Esophagus squamous epithelium (tissue), 5 donors: ENCODE results near the gene ZNF766. TPM values are rescaled to one million over a fixed set of nuclear protein-coding genes. Genes with fewer than 3 reads are reported as not detected.

ENCODE experiments used
- DNase-seq: peaks from one replicate; lab custom pipeline; 2025; lab: John Stamatoyannopoulos, UW
- H3K27ac ChIP-seq, 4 donors: fragments of 200-600 bp; sonication (generic); one replicate each; pipeline ENCODE4 v1.5.1; 2016 to 2019; ENCODE audit warnings: mild to moderate bottlenecking in 1 of 4
- H3K27me3 ChIP-seq, 4 donors: fragments of 200-600 bp; sonication (generic); 1 replicate in 3 of 4; 2 replicates in 1 of 4; pipeline versions ENCODE4 v1.5.1 to v1.6.0; 2017 to 2021; ENCODE audit warnings: antibody characterized with exemption in 1 of 4
- H3K36me3 ChIP-seq, 3 donors: fragments of 200-600 bp; sonication (generic); one replicate each; pipeline ENCODE4 v1.5.1; 2016 to 2019
- H3K4me1 ChIP-seq, 3 donors: fragments of 200-600 bp; sonication (generic); one replicate each; pipeline ENCODE4 v1.5.1; 2017 to 2019
- H3K4me3 ChIP-seq, 4 donors: fragments of 200-600 bp; sonication (generic); 1 replicate in 3 of 4; 2 replicates in 1 of 4; pipeline ENCODE4 v1.5.1; 2016 to 2019; ENCODE audit warnings: mild to moderate bottlenecking in 2 of 4, moderate library complexity in 1 of 4
- H3K9me3 ChIP-seq, 3 donors: fragments of 200-600 bp; sonication (generic); one replicate each; pipeline ENCODE4 v1.5.1; 2016 to 2019
- POLR2A ChIP-seq, 4 donors: fragments of 450-650 bp; IDR thresholded peaks; one replicate each; pipeline ENCODE4 v1.6.1; 2017; ENCODE audit warnings: antibody characterized with exemption in 4 of 4, mild to moderate bottlenecking in 4 of 4, moderate library complexity in 3 of 4
- WGBS, 2 donors: methylation state at CpG; one replicate each; pipeline ENCODE4 v1.1.5; 2018; 5-methylcytosine and 5-hydroxymethylcytosine counted together
- intact Hi-C: fragments of 100-400 bp; cut with DNase I; formaldehyde crosslinking; loops from one replicate; pipeline ENCODE4 v1.15.0; 2022
- total RNA-seq, 4 donors: library from RNA; depleted of rRNA; stranded (reverse); fragments of >200 nt; gene quantifications; one replicate each; pipeline ENCODE4 v1.1.0, GENCODE V29; 2016
- TF ChIP-seq, protein P1 (sequence below), 6 experiments: fragments of 450-650 bp in 4 of 6; fragments of 200-600 bp in 2 of 6; sonication (generic) in 2 of 6; IDR thresholded peaks; one replicate each; pipeline ENCODE4 v1.5.1; 2016 to 2019; ENCODE audit warnings: antibody characterized with exemption in 6 of 6, mild to moderate bottlenecking in 4 of 6, moderate library complexity in 4 of 6
- donor health status: DM: yes; HTN: yes; CAD: no.

ZNF766 gene
- total RNA-seq, 4 donors from 2014 or later: 2.5 to 8.4 (median 3.9) TPM

GRCh38 chr19:52273301-52273700 is 3.9 kb downstream of the ZNF766 start:
- WGBS, 2 donors: 95% methylated on average over 2 of the region's 2 CpGs
- intact Hi-C loops: no loop called here
- peaks cover 0 to 47% (median 0%) of the 10 kb centered on the region in 3 donors for H3K9me3 ChIP-seq
- H3K4me3 ChIP-seq: no peak overlapping the region
- no peaks in the 10 kb centered on the region for H3K27me3 ChIP-seq
- peaks cover 0 to 66% (median 0%) of the 10 kb centered on the region in 3 donors for H3K36me3 ChIP-seq
- no peak overlapping the region for H3K27ac ChIP-seq
- TF ChIP-seq POLR2A (IDR thresholded peaks at IDR 0.05): no peak
- TF ChIP-seq, protein P1, sequence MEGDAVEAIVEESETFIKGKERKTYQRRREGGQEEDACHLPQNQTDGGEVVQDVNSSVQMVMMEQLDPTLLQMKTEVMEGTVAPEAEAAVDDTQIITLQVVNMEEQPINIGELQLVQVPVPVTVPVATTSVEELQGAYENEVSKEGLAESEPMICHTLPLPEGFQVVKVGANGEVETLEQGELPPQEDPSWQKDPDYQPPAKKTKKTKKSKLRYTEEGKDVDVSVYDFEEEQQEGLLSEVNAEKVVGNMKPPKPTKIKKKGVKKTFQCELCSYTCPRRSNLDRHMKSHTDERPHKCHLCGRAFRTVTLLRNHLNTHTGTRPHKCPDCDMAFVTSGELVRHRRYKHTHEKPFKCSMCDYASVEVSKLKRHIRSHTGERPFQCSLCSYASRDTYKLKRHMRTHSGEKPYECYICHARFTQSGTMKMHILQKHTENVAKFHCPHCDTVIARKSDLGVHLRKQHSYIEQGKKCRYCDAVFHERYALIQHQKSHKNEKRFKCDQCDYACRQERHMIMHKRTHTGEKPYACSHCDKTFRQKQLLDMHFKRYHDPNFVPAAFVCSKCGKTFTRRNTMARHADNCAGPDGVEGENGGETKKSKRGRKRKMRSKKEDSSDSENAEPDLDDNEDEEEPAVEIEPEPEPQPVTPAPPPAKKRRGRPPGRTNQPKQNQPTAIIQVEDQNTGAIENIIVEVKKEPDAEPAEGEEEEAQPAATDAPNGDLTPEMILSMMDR (IDR thresholded peaks at IDR 0.05): no peak
- H3K4me1 ChIP-seq: peaks cover 0 to 21% (median 10%) of the 10 kb centered on the region in 3 donors
- no peak for DNase-seq

DNA sequence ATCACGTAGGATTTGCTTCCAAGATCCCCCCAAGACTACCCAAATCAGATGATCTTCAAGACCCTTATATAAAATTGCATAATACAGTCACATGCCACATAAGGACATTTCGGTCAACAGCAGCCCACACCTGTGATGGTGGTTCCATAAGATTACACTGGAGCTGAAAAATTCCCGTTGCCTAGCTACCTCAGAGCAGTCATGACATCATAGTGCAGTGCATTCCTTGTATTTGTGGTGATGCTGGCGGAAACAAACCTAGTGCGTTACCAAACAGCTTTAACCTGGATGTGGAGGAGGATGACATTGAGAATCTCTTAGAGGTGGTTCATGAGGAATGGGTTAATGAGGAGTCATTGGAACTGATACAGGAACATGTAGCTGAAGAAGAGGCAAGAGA is 4.8 kb downstream of the ZNF766 start:
- Histone ChIP-seq H3K4me3 (no peak overlapping the region), H3K36me3 (peaks cover 0 to 73% (median 0%) of the 10 kb centered on the region in 3 donors), H3K27me3 (no peaks in the 10 kb centered on the region), H3K9me3 (peaks cover 0 to 56% (median 0%) of the 10 kb centered on the region in 3 donors), H3K27ac (no peak overlapping the region), H3K4me1 (peaks cover 0 to 16% (median 10%) of the 10 kb centered on the region in 3 donors)
- WGBS, 2 donors: 74 to 92% methylated on average over 5 of the region's 5 CpGs
- intact Hi-C loops: no loop called here
- TF ChIP-seq POLR2A (IDR thresholded peaks at IDR 0.05): no peak
- TF ChIP-seq, protein P1 (IDR thresholded peaks at IDR 0.05): no peak
- no peak for DNase-seq

GRCh38 chr19:52275988-52276387 is 6.6 kb downstream of the ZNF766 start:
- Histone ChIP-seq H3K27me3 (no peaks in the 10 kb centered on the region), H3K4me1 (peaks cover 0 to 7% (median 3%) of the 10 kb centered on the region in 3 donors), H3K9me3 (peaks cover 0 to 74% (median 5%) of the 10 kb centered on the region in 3 donors), H3K27ac (no peak overlapping the region), H3K36me3 (peaks cover 0 to 87% (median 0%) of the 10 kb centered on the region in 3 donors), H3K4me3 (no peak overlapping the region)
- DNase-seq: no peak
- WGBS, 2 donors: 82 to 97% methylated on average over 5 of the region's 5 CpGs
- intact Hi-C loops: no loop called here
- TF ChIP-seq, protein P1 (IDR thresholded peaks at IDR 0.05): no peak
- TF ChIP-seq POLR2A (IDR thresholded peaks at IDR 0.05): no peak

DNA sequence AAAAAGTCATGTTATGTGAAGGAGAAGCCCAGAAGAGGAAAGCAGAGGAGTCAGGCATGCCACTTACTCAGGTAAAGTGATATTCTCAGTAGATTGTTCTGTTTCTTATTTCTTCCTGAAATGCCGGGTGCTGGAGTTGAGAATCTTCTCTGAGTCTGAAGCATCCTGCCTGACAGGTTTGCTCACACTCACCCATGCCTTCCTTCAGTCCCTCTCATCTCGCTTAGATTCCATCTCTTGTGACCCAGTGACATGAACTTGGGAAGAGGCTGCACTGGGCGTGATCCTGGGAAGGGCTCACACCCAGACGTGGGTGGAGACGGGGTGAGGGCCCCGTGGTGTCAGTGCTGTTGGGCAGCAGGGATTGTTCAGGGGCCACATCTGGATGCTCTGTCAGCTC is 8.1 kb downstream of the ZNF766 start:
- H3K27me3 ChIP-seq: no peaks in the 10 kb centered on the region
- no peaks in the 10 kb centered on the region for H3K4me1 ChIP-seq
- TF ChIP-seq POLR2A (IDR thresholded peaks at IDR 0.05): no peak
- TF ChIP-seq, protein P1 (IDR thresholded peaks at IDR 0.05): no peak
- peaks cover 0 to 87% (median 14%) of the 10 kb centered on the region in 3 donors for H3K9me3 ChIP-seq
- intact Hi-C loops: no loop called here
- WGBS, 2 donors: 88 to 90% methylated on average over 3 to 6 of the region's 6 CpGs
- no peak overlapping the region for H3K4me3 ChIP-seq
- DNase-seq: no peak
- H3K27ac ChIP-seq: no peak overlapping the region
- H3K36me3 ChIP-seq: peaks cover 0 to 93% (median 0%) of the 10 kb centered on the region in 3 donors

- Histone ChIP-seq H3K27me3 (no peaks in the 10 kb centered on the region), H3K36me3 (peaks cover 27 to 100% (median 51%) of the 10 kb centered on the region in 3 donors), H3K9me3 (peaks cover 0 to 90% (median 34%) of the 10 kb centered on the region in 3 donors), H3K4me1 (no peaks in the 10 kb centered on the region), H3K27ac (no peak overlapping the region), H3K4me3 (no peak overlapping the region)
- TF ChIP-seq POLR2A (IDR thresholded peaks at IDR 0.05): no peak
- TF ChIP-seq, protein P1 (IDR thresholded peaks at IDR 0.05): no peak
- WGBS, 2 donors: 94 to 98% methylated on average over 6 of the region's 6 CpGs
- intact Hi-C loops: no loop called here
- DNase-seq: no peak
These were observed 16.9 kb downstream of the ZNF766 start for GRCh38 chr19:52286256-52286655.
